ENCODE data around the gene ADAM10.
A peak's percentile ranks its signal among the peaks of the same experiment; 100 is the strongest.
"Not testable (repeated sequence)": the region's sequence is repeated elsewhere in the genome, so short reads cannot be mapped to it uniquely, and the experiment has no call there.

ADAM10 gene

DNA sequence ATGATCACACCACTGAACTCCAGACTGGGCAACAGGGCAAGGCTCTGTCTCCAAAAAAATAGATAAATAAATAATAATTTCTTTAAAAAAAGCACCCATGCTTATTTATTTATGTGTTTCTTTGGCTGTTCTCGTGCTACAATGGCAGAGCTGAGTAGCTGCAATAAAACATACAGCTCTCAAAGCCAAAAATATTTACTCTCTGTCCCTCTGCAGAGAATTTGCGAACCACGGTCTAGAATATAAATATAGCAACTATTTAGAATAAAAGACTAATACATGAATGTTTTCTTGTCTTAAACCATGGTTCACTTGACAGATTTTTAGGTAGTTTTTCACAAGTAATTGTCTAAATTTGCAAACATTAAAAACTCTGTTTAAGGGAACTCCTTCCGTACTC lies 72.7 kb downstream of the ADAM10 start:
- no peak for DNase-seq (ENCODE audit: low read depth)

- no peak for DNase-seq (ENCODE audit: low read depth)
Observed at GRCh38 chr15:58671186-58671585, 78.3 kb downstream of the ADAM10 start.

GRCh38 chr15:58669108-58669507 lies 80.4 kb downstream of the ADAM10 start:
- DNase-seq (ENCODE audit: low read depth): no peak

DNA sequence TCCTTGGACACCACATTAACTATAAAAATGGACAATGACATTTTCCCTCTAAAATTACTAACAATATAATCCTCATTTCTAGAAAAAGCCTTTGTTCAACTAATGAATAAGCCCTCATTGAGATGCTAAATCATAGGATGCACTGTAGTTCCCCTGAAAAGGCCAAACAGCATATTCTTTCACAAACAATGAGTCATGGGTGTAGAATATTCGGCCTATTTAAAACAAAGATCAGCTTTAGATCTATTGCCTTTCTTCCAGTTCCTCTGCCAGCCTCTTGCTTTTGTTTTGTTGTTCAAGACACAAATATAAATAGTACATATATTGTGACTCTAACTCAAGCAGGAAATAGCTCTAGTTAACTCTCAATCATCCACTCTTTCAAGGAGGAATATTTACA lies 82.5 kb downstream of the ADAM10 start:
- DNase-seq (ENCODE audit: low read depth): peak; percentile 53

GRCh38 chr15:58665672-58666071 lies 83.8 kb downstream of the ADAM10 start:
- DNase-seq (ENCODE audit: low read depth): no peak

GRCh38 chr15:58650102-58650501 lies 99.4 kb downstream of the ADAM10 start:
- DNase-seq (ENCODE audit: low read depth): no peak

DNA sequence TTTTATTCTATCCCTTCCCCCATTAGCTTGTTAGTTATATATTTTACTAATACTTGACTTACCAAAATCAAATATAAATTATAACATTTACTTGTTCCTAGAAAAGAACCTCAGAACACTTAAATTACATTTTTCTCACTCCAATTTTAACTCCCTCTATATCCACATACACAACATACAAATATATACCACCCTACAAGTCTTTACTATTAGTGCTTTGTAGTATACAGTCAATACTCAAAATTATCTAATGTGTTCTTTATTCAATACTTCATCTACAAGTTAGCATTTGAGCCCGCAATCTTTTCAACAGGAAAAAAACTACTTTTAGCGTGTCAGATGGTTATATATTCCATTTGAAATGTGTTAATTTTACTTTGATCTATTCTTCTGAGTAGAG lies 100.3 kb downstream of the ADAM10 start:
- DNase-seq (ENCODE audit: low read depth): no peak

GRCh38 chr15:58643996-58644395 lies 105.5 kb downstream of the ADAM10 start:
- no peak for DNase-seq (ENCODE audit: low read depth)

DNA sequence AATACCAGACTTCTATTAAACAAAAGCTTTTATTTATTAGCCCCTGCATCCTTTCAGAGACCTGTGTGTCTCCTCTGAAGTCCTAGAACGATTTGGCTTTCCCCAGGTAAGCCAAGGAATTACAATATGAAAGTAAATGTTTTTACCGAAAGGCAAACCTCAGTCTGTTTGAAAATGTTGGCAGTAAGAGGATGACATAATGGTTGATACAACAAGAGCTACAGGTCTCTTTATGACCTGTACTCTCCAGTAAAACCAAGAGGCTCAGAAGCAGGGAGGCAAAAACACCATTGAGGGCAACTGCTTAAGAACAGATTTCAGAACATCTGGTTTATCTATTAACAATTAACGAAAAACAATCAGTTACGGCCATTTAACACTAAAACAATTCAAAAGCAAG lies 107.8 kb downstream of the ADAM10 start:
- DNase-seq (ENCODE audit: low read depth): no peak

GRCh38 chr15:58639992-58640391 lies 109.5 kb downstream of the ADAM10 start:
- no peak for DNase-seq (ENCODE audit: low read depth)

GRCh38 chr15:58639002-58639756 lies 110.3 kb downstream of the ADAM10 start:
- no peak for DNase-seq (ENCODE audit: low read depth)

DNA sequence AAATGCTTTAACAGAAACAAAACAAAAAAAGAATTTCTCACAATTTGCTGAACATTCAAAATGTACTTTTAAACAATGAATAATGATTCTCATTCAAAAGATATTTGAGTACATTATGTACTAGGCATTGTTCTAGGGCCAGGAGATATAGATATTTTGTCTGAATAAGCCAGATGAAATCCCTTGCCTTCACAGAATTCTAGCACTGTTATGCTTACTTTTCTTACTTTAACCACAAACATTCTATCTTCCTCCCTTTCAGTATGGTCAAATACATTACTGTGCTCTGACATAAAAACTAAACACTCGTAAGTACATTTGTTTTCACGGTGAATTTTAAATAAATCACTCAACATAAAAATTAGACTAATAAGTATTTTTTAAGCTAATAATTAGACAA lies 116.7 kb downstream of the ADAM10 start:
- no peak for DNase-seq (ENCODE audit: low read depth)

DNA sequence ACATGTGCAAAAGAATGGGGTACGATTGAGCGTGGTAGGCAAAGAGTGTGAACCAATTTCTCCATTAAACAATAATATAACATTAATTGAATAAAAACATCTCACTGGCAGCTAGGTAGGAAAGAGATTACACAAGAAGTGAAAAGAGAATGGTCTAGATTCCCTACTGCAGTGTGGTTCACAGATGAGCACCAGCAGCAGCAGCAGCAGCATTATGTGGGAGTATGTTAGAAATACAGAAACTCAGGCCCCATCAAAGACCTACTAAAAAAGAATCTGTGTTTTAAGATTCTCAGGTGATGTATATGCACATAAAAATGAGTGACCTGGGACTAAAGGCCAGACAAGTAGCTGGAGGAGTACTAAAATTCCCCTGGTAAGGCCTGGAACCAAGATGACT lies 118.2 kb downstream of the ADAM10 start:
- no peak for DNase-seq (ENCODE audit: low read depth)

DNA sequence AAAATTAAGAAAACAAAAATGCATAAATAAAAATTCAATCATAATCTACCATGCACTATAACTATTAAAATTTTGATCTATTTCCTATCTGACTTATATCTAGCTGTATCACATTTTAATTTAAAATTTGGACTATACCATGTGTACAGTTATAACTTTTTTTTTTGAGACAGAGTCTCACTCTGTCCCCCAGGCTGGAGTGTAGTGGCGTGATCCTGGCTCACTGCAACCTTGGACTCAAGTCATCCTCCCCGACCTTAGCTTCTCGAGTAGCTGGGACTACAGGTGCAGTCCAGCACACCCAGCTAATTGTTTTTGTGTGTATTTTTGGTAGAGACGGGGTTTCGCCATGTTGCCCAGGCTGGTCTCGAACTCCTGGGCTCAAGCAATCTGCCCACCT lies 119.9 kb downstream of the ADAM10 start:
- no peak for DNase-seq (ENCODE audit: low read depth)

DNA sequence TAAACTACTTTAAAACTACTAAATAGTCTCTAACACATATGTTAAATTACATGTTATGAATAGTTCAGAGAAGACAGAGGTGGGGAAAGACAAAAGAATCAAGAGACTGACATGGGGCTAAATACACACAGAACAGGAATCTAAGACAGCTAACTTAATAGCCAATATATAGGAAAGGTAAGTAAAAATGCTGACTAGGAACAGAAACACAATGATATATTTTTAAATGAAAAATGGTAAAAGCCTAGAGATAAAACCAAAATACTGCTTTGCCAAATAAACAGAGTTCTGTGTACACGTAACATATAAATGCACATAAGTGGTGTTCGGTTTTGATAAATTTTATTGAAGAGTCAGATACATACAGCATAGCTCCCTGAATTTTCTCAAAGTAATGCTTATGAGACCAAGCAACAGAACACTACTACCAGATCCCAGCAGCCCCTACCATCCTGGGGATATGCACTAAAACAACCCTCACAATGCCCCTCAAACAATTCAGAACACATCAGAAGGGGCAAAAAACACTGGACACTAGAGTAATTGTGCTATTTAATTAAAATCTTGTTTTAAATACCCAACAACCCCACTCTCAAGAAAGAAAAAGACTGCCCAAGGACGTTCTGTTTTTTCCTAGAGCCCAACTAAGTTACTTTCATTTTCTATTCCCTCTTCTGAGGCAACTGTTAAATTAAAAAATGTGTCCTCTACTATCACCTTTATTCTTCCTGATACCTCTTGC lies 121.1 kb downstream of the ADAM10 start:
- DNase-seq (ENCODE audit: low read depth): no peak

- no peak for DNase-seq (ENCODE audit: low read depth)
Observed at GRCh38 chr15:58627701-58628100, 121.8 kb downstream of the ADAM10 start.

GRCh38 chr15:58627046-58627445 lies 122.5 kb downstream of the ADAM10 start:
- no peak for DNase-seq (ENCODE audit: low read depth)

DNA sequence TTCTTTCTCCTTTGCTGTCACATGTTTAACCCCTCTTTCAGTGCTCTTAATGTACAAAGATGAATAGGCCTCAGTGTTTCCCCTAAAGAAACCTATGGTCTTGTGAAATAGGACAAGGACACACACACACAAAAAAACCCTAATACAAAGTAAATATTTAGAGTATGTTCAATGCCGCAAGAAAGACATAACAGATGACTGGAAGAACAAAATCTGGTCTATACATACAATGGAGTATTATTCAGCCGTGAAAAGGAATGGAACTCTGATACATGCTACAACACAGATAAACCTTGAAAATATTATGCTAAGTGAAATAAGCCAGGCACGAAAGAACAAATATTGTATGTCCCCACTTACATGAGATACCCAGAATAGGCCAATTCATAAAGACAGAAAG lies 123.1 kb downstream of the ADAM10 start:
- DNase-seq (ENCODE audit: low read depth): no peak

- no peak for DNase-seq (ENCODE audit: low read depth)
Observed at GRCh38 chr15:58622877-58623276, 126.6 kb downstream of the ADAM10 start.

DNA sequence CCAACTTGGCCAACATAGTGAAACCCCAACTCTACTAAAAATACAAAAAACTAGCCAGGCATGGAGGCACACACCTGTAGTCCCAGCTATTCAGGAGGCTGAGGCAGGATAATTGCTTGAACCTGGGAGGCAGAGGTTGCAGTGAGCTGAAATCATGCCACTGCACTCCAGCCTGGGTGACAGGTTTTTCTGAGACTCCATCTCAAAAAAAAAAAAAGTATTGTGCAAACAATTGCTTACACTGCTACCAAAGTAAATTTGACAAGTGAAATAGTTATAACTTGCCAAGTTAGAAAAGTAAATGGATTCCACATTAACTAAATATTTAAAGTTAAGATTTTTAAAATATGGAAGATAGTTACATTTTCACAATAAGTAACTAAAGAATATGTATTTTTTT lies 129.2 kb downstream of the ADAM10 start:
- not testable (repeated sequence) for DNase-seq (ENCODE audit: low read depth)

GRCh38 chr15:58616171-58616570 lies 133.3 kb downstream of the ADAM10 start:
- DNase-seq (ENCODE audit: low read depth): peak; percentile 64

DNA sequence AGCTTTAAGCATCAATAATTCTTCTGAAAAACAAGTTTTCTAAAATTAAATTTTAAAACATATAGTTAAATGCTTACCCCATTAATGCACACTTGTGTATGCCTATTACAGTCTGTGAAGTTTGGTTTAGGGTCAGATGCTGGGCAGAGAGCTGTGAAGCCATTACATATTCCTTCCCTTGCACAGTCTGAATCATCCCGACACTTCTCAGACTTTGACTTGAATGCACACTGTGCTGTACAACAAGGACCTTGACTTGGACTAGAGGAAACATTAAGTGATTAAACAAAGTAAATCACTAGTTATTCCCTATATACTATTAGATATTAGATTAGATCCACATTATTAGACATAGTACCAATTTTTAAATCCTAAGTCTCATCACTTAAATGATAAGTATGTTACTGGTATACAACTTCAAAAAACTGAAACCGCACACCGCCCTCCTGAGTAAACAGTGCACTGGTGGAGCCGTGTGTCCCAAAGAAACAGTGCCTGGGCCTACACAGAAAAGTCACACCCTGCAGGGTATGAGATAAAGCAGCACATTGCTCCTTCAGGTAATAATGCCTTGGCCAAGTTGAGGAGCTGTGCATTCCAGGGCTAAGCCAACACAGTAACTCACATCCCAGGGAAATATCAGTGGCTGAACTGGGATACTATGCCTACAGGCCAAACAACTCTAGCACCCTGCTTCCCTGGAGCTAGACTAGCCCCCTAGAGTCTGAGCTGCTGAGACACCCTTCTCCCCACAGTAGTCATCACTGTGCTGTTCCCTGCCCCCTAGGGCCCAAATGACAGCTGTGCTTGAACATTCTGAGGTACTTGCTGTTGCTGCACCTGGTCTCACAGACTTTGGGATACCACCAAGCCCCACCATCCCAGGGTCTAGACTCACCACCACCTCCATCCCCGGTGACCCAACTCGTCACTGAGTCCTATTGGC lies 137.5 kb downstream of the ADAM10 start:
- no peak for DNase-seq (ENCODE audit: low read depth)

DNA sequence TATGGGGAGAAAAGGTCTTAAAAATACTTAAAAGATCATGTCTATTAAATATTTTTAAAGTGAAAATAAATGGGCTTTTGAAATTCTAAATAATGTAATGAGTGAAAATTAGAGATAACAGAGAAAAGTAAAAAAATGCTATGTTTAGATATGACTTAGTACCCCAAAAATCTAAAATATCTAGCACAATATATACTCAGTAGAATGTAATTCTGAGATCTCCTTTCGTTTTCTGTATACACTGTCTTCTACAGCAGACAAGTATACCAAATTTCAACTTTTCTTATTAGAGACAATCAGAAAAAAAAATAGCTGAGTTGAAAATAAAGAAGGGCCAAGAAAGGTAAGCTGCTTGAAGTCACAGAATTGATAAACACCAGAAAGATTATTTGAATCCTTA lies 140.8 kb downstream of the ADAM10 start:
- DNase-seq (ENCODE audit: low read depth): no peak

All from fibroblast of gingiva (primary cell).